GM20431 (cell line): ENCODE results near the gene RPL10A.
"Not testable (repeated sequence)": the region's sequence is repeated elsewhere in the genome, so short reads cannot be mapped to it uniquely, and the experiment has no call there.

ENCODE experiments used
- in situ Hi-C: fragments of 300-500 bp; cut with MseI, MboI; formaldehyde crosslinking; loops from one replicate; pipeline ENCODE4 v1.15.0; 2020; ENCODE audit warnings: low sequenced_read_pairs; ENCODE audit not compliant: unreplicated experiment

Gene RPL10A

GRCh38 chr6:35468181-35468979 is at the start of gene RPL10A:
Gene RPL10A, plus strand, starts transcription at chr6:35468401. Its CDS starts 34 bp downstream, at chr6:35468435.
- in situ Hi-C loops: no loop called here

GRCh38 chr6:35419417-35419816 is 48.8 kb upstream of the RPL10A start:
- in situ Hi-C loops: no loop called here

DNA sequence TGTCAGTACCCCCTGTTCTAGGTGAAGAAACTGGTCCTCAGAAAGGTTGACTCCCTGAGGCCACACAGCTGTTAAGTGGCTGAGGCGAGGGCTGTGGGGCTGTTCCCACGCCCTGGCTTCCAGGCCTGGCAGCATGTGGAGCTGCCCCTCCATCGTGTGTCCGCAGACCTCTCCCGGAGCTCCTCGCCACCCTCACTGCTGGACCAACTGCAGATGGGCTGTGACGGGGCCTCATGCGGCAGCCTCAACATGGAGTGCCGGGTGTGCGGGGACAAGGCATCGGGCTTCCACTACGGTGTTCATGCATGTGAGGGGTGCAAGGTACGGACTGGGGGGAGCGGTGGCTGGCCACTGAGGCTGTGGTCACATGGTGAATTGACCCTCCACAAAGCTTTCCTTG is 48.2 kb upstream of the RPL10A start:
- in situ Hi-C loops: no loop called here

GRCh38 chr6:35425284-35425683 is 42.9 kb upstream of the RPL10A start:
- in situ Hi-C loops: no loop called here

GRCh38 chr6:35426074-35426473 is 42.1 kb upstream of the RPL10A start:
- in situ Hi-C loops: no loop called here

GRCh38 chr6:35427435-35427834 is 40.8 kb upstream of the RPL10A start:
- in situ Hi-C loops: no loop called here

DNA sequence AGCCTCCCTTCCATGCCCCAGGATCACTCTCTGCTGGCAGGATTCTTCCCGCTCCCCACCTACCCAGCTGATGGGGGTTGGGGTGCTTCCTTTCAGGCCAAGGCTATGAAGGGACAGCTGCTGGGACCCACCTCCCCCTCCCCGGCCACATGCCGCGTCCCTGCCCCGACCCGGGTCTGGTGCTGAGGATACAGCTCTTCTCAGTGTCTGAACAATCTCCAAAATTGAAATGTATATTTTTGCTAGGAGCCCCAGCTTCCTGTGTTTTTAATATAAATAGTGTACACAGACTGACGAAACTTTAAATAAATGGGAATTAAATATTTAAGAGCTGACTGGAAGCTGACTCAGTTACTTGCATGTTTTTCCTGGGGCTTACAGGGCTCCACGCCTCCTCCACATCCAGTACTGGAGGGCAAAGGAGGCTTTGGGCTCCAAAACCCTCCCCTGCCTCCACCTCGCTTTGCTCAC is 40.3 kb upstream of the RPL10A start:
- in situ Hi-C loops: no loop called here

DNA sequence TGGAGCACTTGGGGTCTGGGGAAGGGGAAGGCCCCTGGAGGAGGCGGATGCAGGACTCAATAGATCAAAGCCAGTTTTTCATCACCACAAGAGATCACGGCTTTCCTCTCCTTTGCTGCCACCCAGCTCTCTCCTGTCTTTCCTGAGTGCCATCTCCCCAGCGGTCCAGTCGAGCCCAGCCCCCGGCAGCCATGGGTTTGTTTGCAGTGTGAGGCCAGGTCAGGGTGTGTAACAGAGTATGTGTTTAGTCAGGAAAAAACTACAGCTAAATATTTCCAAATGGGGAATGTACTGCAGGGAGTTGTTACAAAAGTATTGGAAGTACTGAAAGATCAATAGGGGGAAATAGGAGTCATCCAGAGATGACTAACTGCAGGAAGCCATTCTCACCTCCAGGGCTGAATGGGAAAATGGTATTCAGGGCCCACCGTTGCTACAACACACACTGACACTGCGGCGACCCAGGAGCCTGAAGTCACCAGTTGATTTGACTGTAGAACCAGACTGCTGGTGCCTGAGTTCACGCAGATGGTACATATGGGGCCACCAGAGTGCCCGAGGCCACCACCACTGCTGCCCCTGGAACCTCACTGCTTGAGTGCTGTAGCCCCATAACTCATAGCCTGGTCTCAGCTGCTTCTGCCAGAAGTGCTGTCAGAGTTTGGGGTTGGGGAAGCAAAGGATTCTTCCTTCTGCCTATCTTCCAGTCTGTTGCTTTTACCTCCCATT is 39.6 kb upstream of the RPL10A start:
- in situ Hi-C loops: no loop called here

- in situ Hi-C loops: no loop called here
Measured at GRCh38 chr6:35429463-35429862, 38.7 kb upstream of the RPL10A start.

GRCh38 chr6:35432291-35432690 is 35.9 kb upstream of the RPL10A start:
- in situ Hi-C loops: no loop called here

GRCh38 chr6:35432702-35433101 is 35.5 kb upstream of the RPL10A start:
- in situ Hi-C loops: not testable (repeated sequence)

DNA sequence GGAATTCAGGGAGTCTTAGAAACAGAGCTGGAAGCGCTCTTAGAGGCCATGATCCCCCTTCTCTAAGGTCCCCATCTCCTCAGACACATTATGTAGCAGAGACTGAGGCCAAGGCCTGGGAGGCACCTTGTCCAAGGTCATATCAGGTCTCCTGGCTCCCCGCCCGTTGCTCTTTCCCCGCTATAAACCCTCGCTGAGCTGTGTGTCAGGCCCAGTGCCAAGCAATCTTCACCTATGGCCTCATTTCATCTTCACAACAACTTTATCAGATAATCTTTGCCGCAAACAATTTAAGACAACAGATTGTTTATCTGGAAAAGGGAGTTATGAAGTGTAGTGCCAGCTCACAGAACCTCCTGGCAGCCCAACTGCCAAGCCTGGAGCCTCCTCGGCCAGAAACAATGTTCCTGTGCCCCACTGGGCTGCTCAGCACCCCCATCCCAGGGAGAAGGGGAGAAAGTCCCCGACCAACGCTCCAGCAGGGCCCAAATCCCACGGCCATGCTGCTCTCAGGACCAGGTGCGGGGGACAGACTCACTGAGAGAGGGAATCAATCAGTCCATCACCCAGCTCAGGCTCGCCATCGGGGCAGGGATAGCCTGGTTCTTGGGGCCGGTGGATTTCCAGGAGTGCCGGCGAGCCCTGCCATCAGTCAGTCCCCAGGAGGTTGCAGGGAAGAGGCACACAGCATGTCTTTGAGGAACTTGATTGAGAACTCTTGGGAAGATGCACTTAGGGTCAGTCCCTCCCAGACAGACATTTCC is 32.9 kb upstream of the RPL10A start:
- in situ Hi-C loops: no loop called here

DNA sequence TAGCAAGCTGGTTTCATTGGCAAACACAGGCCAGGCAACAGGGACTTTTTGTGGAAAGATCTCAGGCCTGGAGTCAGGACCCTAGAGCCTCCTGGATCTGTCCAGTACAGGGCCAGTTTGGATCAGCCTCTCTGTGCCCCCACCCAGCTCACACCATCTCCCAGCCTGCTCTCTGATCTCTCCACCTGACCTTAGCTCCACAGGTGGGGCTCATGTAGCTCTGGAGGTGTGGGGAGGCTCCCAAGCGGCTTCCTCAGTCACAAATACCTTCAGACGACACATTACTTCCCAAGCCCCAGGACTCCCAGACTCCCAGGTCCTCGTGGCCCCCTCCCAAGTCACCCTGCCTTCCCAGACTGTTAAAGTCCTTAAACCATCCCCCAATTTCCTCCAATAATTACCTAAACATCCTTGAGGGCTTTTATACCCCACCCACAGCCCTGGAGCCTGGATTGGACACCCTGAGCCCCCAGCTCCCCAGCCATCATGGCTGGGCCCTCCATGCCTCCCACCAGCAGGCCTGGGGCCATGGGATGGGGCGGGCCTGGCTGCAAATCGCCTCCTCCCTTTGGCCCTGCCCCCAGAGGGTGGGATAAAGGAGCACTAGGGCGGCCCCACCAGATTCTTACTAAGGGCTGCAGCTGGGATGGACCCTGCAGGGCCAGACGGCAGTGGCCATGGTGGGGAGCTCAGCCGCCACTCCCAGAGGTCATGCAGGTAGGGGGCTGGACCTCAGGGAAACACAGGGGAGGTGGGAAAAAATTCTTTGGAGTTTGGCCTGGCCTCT is 31.9 kb upstream of the RPL10A start:
- in situ Hi-C loops: no loop called here

DNA sequence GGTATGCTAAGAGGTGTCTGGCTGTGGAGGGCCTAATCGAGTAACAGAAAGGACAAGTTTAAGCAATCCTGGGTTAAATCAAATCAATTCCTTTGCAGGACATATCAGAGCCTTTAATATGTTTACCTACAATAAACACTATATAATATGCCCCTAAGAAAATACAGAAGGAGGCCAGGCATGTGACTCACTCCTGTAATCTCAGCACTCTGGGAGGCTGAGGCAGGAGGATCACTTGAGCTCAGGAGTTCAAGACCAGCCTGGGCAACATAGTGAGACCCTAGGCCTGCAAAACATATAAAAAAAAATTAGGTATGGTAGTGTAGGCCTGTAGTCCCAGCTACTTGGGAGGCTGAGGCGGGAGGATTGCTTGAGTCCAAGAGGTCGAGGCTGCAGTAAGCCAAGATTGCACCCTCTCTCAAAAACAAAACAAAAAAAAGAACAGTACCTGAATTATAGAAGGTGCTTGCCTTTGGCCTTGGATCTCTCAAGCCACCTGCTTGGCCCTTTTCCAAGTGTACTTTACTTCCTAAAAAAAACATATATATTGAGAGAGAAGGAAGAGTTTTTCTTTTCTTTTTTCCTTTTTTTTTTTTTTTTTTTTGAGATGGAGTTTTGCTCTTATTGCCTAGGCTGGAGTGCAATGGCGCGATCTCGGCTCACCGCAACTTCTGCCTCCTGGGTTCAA is 29.7 kb upstream of the RPL10A start:
- in situ Hi-C loops: not testable (repeated sequence)

- in situ Hi-C loops: no loop called here
Measured at GRCh38 chr6:35439308-35439707, 28.9 kb upstream of the RPL10A start.

DNA sequence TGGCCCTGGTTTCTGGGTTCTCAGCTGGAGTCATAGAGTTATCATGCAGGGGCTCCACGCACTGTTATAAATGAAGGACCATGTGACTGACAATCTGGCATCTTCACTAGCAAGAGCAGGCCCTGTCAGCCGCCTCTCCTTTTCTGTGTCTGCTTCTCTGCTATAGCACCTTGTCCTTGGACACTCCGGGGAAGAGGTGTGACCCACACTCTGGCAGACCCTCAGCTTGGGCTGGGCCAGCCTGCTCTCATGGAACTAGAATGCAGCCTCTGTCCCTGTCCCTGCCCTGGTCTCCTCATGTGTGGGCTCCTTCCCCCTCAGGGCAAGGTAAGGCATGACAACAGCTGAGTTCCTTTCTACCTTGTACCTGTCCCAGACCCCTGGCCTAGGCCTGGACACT is 27.0 kb upstream of the RPL10A start:
- in situ Hi-C loops: no loop called here

- in situ Hi-C loops: no loop called here
Measured at GRCh38 chr6:35441642-35442041, 26.6 kb upstream of the RPL10A start.

DNA sequence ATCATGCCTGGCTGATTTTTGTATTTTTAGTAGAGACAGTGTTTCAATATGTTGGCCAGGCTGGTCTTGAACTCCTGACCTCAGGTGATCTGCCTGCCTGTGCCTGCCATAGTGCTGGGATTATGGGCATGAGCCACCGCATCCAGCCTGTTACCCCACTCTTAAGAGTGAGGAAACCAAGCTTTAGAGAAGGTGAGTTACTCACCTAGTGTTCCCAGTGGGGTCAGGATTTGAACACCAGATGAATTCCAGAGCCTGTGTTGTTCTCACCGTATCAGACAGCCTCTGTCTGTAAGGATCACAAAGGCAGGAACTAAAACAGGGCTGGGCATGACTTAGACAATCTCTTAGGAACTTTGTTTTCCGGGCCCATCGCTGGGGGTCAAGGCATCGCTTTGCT is 25.5 kb upstream of the RPL10A start:
- in situ Hi-C loops: no loop called here

DNA sequence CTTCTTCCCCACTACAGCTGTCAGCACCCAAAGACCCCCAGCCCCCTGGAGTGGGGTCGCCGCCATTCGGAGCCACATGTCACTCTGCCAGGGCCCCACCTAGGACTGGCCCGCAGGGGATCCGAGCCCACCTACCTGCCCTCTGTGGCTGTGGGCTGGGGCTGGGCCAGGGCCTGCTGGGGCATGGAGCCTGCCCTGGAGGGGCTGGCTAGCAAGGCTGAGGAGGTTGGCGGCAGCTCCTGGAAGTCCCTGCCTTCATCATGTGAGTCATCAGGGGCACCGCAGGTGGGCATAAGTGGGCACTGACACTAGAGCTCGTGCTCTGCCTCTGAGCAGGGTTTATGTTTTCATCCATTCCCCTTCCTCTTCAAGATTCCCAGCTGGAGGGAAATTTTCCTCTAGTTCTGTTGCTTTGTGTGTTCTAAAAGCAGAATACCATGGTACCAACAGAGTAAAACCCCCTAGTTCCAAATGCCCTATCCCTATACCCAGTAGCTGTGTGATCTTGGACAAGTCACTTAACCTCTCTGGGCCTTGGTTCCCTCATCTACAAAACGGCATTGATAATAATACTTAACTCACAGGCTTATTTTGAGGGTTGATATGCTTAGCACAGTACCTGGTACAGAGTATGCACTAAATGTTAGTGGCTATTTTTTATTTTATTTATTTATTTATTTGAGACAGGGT is 24.7 kb upstream of the RPL10A start:
- in situ Hi-C loops: no loop called here
